ENCODE results near the gene EFCAB6.

The EFCAB6 gene

GRCh38 chr22:43533656-43534428 lies 278.3 kb downstream of the EFCAB6 start:
- TF ChIP-seq CTCF (IDR thresholded peaks at IDR 0.05; ENCODE audit: unreplicated experiment in 3 of 3): no peak
- Mint-ChIP-seq H3K27me3 (ENCODE audit: low read depth) (no peaks in the 10 kb centered on the region), H3K9me3 (peaks cover 2% of the 10 kb centered on the region), H3K36me3 (ENCODE audit: low read depth) (peaks cover 19% of the 10 kb centered on the region), H3K4me3 (no peak overlapping the region), H3K27ac (no peak overlapping the region), H3K4me1 (no peaks in the 10 kb centered on the region)

DNA sequence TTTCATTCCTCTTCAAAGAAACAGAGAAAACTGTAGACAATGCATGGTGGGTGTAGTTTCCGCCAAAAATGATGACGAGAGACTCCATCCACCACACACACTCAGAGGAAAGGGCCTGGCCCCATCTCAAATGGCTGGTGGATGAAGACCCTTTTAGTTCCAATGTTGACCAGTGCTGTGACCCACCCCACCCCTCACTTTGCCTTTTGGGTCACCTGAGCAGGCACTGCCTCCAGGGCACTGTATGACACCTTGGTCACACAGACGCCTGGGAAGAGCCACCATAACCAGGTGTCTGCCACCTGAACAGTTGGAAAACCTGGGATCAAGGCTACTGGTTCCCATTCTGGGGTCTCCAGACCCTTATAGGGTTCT lies 279.0 kb downstream of the EFCAB6 start:
- peaks cover 17% of the 10 kb centered on the region for H3K36me3 Mint-ChIP-seq (ENCODE audit: low read depth)
- peaks cover 2% of the 10 kb centered on the region for H3K9me3 Mint-ChIP-seq
- H3K27ac Mint-ChIP-seq: no peak overlapping the region
- no peak overlapping the region for H3K4me3 Mint-ChIP-seq
- no peaks in the 10 kb centered on the region for H3K4me1 Mint-ChIP-seq
- TF ChIP-seq CTCF (IDR thresholded peaks at IDR 0.05; ENCODE audit: unreplicated experiment in 3 of 3): no peak
- H3K27me3 Mint-ChIP-seq (ENCODE audit: low read depth): no peaks in the 10 kb centered on the region

GRCh38 chr22:43532301-43533155 lies 279.6 kb downstream of the EFCAB6 start:
- no peak overlapping the region for H3K4me3 Mint-ChIP-seq
- peaks cover 2% of the 10 kb centered on the region for H3K9me3 Mint-ChIP-seq
- no peaks in the 10 kb centered on the region for H3K27me3 Mint-ChIP-seq (ENCODE audit: low read depth)
- no peaks in the 10 kb centered on the region for H3K4me1 Mint-ChIP-seq
- no peak overlapping the region for H3K27ac Mint-ChIP-seq
- TF ChIP-seq CTCF (IDR thresholded peaks at IDR 0.05; ENCODE audit: unreplicated experiment in 3 of 3): no peak
- H3K36me3 Mint-ChIP-seq (ENCODE audit: low read depth): peaks cover 14% of the 10 kb centered on the region

DNA sequence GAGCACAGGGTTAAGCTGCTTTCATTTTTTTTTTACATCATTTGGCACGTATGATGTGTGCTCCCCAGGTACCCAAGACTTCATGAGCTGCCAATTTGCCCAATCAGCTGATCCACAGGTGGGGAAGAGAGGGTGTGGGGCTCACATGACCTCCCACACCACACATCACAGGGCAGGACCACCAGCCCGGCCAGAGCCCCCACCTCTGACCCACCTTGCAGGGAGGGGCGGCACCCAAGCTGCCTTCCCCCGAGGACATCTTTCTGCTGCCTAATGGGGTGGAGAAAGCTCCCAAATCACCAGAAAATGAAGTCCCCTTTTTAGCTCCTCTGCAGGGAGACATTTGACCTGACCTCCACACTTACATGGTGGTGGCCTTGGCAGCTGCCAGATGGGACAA lies 280.5 kb downstream of the EFCAB6 start:
- Mint-ChIP-seq H3K4me1 (no peaks in the 10 kb centered on the region), H3K4me3 (no peak overlapping the region), H3K36me3 (ENCODE audit: low read depth) (peaks cover 7% of the 10 kb centered on the region), H3K9me3 (peaks cover 2% of the 10 kb centered on the region), H3K27me3 (ENCODE audit: low read depth) (no peaks in the 10 kb centered on the region), H3K27ac (no peak overlapping the region)
- no peak for TF ChIP-seq CTCF (IDR thresholded peaks at IDR 0.05; ENCODE audit: unreplicated experiment in 3 of 3)

DNA sequence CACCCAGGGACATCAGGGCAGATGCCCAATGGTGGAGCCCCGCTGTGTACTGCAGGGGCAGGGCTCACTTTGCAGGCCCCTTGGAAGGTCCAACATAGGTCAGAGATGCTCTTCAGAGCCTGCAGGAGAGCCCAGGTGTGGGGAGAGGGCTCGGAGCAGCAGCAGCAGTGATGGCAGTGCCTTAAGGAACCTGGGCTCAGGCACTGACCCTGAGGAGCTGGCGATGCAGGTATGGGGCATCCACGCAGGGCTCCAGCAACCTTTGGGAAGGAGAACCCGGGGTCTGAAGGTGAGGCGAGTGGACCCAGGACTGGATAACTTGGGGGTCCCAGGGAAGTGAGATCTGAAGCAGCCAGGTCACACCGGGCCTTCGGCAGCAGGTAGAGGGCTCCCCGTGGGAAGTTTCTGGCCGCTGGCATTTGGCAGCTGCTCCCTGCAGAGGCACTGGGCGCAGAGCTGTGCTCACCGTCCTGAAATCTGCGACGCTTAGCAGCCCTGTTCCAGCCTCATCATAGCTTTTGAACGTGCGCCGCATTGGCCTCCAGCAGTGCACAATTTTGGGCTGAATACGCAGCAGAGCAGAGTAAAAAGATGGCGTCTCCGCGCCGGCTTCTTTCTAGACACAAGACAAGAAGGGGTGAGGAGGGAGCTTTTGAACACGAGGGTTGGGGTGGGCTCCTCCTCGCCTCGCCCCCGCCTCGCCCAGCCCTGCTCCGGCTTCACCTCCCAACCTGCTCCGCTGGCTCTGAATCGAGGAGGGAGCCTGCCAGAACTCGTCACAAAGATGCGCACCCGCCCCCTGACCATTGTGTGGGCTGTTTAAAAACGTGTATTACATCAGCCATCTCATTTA lies 281.5 kb downstream of the EFCAB6 start:
- H3K27me3 Mint-ChIP-seq (ENCODE audit: low read depth): peaks cover 3% of the 10 kb centered on the region
- H3K4me1 Mint-ChIP-seq: no peaks in the 10 kb centered on the region
- H3K4me3 Mint-ChIP-seq: no peak overlapping the region
- peaks cover under 1% of the 10 kb centered on the region for H3K36me3 Mint-ChIP-seq (ENCODE audit: low read depth)
- H3K9me3 Mint-ChIP-seq: no peaks in the 10 kb centered on the region
- no peak overlapping the region for H3K27ac Mint-ChIP-seq
- TF ChIP-seq CTCF (IDR thresholded peaks at IDR 0.05; ENCODE audit: unreplicated experiment in 3 of 3): no peak
